ENCODE measurements around the gene TSC2.

TSC2 gene

GRCh38 chr16:2025251-2025650 lies 22.5 kb upstream of the TSC2 start:
- Histone ChIP-seq H3K36me3 (ENCODE audit: insufficient read depth, low read length) (no peaks in the 10 kb centered on the region), H3K9ac (ENCODE audit: low read length) (no peak overlapping the region), H3K27me3 (ENCODE audit: insufficient read depth, low read length) (peaks cover 20% of the 10 kb centered on the region), H3K9me2 (ENCODE audit: low read depth, low read length) (no peaks in the 10 kb centered on the region), H3K79me2 (ENCODE audit: insufficient read depth, low read length) (no peaks in the 10 kb centered on the region), H3K4me3 (ENCODE audit: low read depth, low read length, poor library complexity, severe bottlenecking) (no peak overlapping the region), H3F3A (ENCODE audit: insufficient read depth, low read length) (no peaks in the 10 kb centered on the region), H3K9me3 (ENCODE audit: low read length) (no peaks in the 10 kb centered on the region), H2AFZ (ENCODE audit: low read length) (no peak overlapping the region), H3K4me2 (ENCODE audit: low read length) (no peak overlapping the region), H3K27ac (ENCODE audit: low read depth, low read length, poor library complexity, severe bottlenecking) (no peak overlapping the region), H3K4me1 (ENCODE audit: insufficient read depth, low read length, severe bottlenecking) (peaks cover 16% of the 10 kb centered on the region), H4K20me1 (ENCODE audit: insufficient read depth, low read length) (no peaks in the 10 kb centered on the region)
- TF ChIP-seq EZH2 (IDR thresholded peaks at IDR 0.05; ENCODE audit: borderline replicate concordance, low read length) = no peak
- no peak for TF ChIP-seq CTCF (IDR thresholded peaks at IDR 0.05; ENCODE audit: low read length)

GRCh38 chr16:2025878-2026460 lies 21.8 kb upstream of the TSC2 start:
- no peak overlapping the region for H3K9ac ChIP-seq (ENCODE audit: low read length)

DNA sequence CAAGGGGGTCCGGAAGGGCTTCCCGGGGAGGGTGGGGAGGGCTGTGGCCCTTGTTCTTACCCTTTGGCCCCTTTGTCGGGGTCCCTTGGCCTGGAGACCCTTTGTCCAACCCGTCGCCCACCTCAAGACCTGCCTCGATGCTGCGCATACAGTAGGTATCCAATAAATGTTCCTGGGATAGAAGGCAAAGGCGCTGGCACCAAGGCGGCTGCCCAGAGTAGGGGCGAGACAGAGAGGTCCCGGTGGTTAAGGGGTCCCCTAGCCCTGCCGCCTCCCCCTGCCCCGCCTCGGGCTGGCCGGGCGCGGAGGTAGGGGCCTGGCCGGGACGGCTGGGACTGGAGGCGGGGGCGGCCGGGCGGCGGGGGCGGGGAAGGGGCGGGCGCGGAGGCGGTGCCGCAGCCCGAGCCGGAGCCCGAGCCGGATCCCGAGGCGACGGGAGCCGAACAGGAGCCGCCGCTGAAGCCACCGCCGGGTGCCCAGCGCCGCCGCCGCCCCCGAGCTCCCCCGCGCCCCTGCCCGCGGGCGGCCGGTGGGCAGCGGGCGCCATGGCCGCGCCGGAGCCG lies 21.2 kb upstream of the TSC2 start, which contains the start of gene NHERF2:
Gene NHERF2, plus strand, starts transcription at position 442 of the 563 bp plus-strand sequence. Its CDS starts 104 bp downstream, at position 546.
- no peaks in the 10 kb centered on the region for H3K36me3 ChIP-seq (ENCODE audit: insufficient read depth, low read length)
- H3K9me2 ChIP-seq (ENCODE audit: low read depth, low read length) = no peaks in the 10 kb centered on the region
- H4K20me1 ChIP-seq (ENCODE audit: insufficient read depth, low read length) = no peaks in the 10 kb centered on the region
- no peak within 1 kb of the TSS for H3K9ac ChIP-seq (ENCODE audit: low read length)
- peaks cover 28% of the 10 kb centered on the region for H3K27me3 ChIP-seq (ENCODE audit: insufficient read depth, low read length)
- H2AFZ ChIP-seq (ENCODE audit: low read length) = no peak within 1 kb of the TSS
- peak within 1 kb of the TSS; percentile 48; the same call in 1 of the 2 replicates for H3K4me2 ChIP-seq (ENCODE audit: low read length)
- peaks cover 16% of the 10 kb centered on the region for H3K4me1 ChIP-seq (ENCODE audit: insufficient read depth, low read length, severe bottlenecking)
- H3F3A ChIP-seq (ENCODE audit: insufficient read depth, low read length) = no peaks in the 10 kb centered on the region
- no peak for TF ChIP-seq CTCF (IDR thresholded peaks at IDR 0.05; ENCODE audit: low read length)
- TF ChIP-seq EZH2 (IDR thresholded peaks at IDR 0.05; ENCODE audit: borderline replicate concordance, low read length) = no peak
- no peak within 1 kb of the TSS for H3K27ac ChIP-seq (ENCODE audit: low read depth, low read length, poor library complexity, severe bottlenecking)
- H3K9me3 ChIP-seq (ENCODE audit: low read length) = no peaks in the 10 kb centered on the region
- peak within 1 kb of the TSS; percentile 47 for H3K4me3 ChIP-seq (ENCODE audit: low read depth, low read length, poor library complexity, severe bottlenecking)
- H3K79me2 ChIP-seq (ENCODE audit: insufficient read depth, low read length) = no peaks in the 10 kb centered on the region

More at GRCh38 chr16:2025878-2026460, 21.8 kb upstream of the TSC2 start:
- peaks cover 23% of the 10 kb centered on the region for H3K27me3 ChIP-seq (ENCODE audit: insufficient read depth, low read length)
- H3K9me3 ChIP-seq (ENCODE audit: low read length) = no peaks in the 10 kb centered on the region
- H3K36me3 ChIP-seq (ENCODE audit: insufficient read depth, low read length) = no peaks in the 10 kb centered on the region
- TF ChIP-seq EZH2 (IDR thresholded peaks at IDR 0.05; ENCODE audit: borderline replicate concordance, low read length) = no peak
- TF ChIP-seq CTCF (IDR thresholded peaks at IDR 0.05; ENCODE audit: low read length) = no peak
- no peaks in the 10 kb centered on the region for H3K9me2 ChIP-seq (ENCODE audit: low read depth, low read length)
- no peak overlapping the region for H3K4me2 ChIP-seq (ENCODE audit: low read length)
- no peaks in the 10 kb centered on the region for H3F3A ChIP-seq (ENCODE audit: insufficient read depth, low read length)
- H4K20me1 ChIP-seq (ENCODE audit: insufficient read depth, low read length) = no peaks in the 10 kb centered on the region
- H2AFZ ChIP-seq (ENCODE audit: low read length) = no peak overlapping the region
- H3K4me1 ChIP-seq (ENCODE audit: insufficient read depth, low read length, severe bottlenecking) = peaks cover 16% of the 10 kb centered on the region
- no peaks in the 10 kb centered on the region for H3K79me2 ChIP-seq (ENCODE audit: insufficient read depth, low read length)
- H3K27ac ChIP-seq (ENCODE audit: low read depth, low read length, poor library complexity, severe bottlenecking) = no peak overlapping the region
- no peak overlapping the region for H3K4me3 ChIP-seq (ENCODE audit: low read depth, low read length, poor library complexity, severe bottlenecking)
